OCI-LY7 (cell line): ENCODE measurements around the gene TMEM94.

ENCODE experiments used
- EZH2phosphoT487 ChIP-seq: fragments of 200-600 bp; sonication (generic); IDR thresholded peaks from 2 replicates; pipeline ENCODE4 v1.6.1; 2018; ENCODE audit warnings: low read depth, borderline replicate concordance, mild to moderate bottlenecking, mixed run types, antibody characterized with exemption, low read length, moderate library complexity, mixed read lengths
- TF ChIP-seq, protein P1 (sequence below): fragments of 200-600 bp; sonication (generic); conservative IDR thresholded peaks from 2 replicates; pipeline ENCODE4 v1.5.1; 2014; ENCODE audit warnings: mild to moderate bottlenecking, antibody characterized with exemption, low read length, moderate library complexity, mixed read lengths

- TF ChIP-seq, protein P1, sequence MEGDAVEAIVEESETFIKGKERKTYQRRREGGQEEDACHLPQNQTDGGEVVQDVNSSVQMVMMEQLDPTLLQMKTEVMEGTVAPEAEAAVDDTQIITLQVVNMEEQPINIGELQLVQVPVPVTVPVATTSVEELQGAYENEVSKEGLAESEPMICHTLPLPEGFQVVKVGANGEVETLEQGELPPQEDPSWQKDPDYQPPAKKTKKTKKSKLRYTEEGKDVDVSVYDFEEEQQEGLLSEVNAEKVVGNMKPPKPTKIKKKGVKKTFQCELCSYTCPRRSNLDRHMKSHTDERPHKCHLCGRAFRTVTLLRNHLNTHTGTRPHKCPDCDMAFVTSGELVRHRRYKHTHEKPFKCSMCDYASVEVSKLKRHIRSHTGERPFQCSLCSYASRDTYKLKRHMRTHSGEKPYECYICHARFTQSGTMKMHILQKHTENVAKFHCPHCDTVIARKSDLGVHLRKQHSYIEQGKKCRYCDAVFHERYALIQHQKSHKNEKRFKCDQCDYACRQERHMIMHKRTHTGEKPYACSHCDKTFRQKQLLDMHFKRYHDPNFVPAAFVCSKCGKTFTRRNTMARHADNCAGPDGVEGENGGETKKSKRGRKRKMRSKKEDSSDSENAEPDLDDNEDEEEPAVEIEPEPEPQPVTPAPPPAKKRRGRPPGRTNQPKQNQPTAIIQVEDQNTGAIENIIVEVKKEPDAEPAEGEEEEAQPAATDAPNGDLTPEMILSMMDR: no peak
- TF ChIP-seq EZH2phosphoT487: no peak
Measured at GRCh38 chr17:75502072-75502720, 45.8 kb downstream of the TMEM94 start.
